GM21381 (cell line): ENCODE data around the gene NTPCR.
"Not testable (repeated sequence)": the region's sequence is repeated elsewhere in the genome, so short reads cannot be mapped to it uniquely, and the experiment has no call there.

Experiments used
- ATAC-seq: cut with Tn5 transposase; IDR thresholded peaks from one replicate; pipeline ENCODE4 v1.9.1; 2021; ENCODE audit warnings: mild to moderate bottlenecking, moderate library complexity; ENCODE audit not compliant: unreplicated experiment

NTPCR gene

DNA sequence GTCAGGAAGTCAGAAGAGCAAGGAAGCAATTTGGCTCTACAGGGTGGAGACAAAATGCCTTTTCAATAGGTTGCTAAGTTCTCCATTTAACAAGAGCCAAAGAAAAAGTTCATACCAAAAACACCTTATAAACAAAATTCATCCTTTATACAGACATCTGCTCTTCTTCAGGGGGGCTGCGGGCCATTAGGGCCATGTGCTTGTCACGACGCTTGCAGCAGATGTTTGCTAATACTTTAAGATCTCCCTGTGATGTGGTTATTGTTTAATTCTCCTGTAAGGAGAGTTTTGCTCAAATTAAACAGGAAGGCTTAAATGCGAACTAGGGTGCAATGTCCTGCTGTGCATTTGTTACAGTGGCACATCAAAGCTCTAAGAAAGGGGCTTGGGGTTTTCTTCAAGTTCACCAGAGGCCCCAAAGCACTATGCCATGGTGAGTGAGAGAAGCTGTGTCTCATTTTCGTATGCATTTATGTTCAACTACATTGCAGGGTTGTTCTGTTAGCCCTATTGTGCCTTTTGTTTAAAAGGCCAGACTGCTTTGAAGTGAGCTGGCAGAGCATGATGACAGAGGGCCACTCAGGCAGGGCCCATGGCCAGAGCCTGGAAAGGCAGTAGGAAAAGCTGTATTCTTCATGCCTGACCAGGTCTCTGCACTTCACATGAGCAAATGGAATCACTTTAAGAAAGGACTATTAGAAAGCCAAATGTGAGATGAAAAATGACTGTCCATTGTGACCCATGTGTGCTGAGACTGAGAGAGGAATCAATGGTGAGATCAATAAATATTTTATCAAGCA, 24.8 kb upstream of the NTPCR start:
- no peak for ATAC-seq

DNA sequence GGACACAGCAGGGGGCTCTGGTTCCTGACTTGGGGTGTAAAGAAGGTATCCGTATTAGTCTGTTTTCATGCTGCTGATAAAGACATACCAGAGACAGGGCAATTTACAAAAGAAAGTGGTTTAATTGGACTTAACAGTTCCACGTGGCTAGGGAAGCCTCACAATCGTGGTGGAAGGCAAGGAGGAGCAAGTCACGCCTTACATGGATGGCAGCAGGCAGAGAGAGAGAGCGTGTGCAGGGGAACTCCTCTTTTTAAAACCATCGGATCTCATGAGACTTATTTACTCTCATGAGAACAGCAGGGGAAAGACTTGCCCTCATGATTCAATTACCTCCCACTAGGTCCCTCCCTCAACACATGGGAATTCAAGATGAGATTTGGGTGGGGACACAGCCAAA, 23.2 kb upstream of the NTPCR start:
- ATAC-seq, result not testable (repeated sequence)

DNA sequence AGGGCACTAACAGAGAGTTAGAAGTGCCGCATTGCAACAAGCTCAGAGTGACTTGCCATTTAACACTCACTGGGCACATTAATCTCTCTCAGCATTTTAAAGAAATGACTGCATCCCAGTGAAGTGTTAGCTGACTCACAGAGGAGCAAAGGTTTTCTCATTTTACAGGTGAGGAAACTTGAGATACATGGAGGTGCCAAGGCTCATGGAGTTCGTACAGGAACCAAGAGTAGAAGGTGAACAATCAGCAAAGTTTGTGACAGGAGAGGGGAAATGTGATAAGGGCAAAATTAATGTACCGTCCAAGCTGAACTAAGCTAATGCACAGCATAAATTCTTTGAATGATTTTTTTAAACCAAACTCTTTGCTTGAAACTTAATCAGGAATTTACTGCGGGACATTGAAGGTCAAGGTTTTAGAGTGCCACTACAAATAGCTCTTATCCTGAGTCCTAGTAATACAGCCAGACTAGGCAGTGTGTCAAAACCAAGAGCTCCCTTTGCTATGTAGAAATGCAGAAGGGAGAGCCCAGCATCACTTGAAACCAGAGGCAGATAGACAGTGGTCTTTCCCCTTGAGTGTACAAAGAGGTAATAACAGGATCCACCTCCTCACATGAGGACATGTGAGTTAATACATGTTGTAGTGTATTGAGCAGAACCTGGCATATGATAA, 22.4 kb upstream of the NTPCR start:
- no peak for ATAC-seq

DNA sequence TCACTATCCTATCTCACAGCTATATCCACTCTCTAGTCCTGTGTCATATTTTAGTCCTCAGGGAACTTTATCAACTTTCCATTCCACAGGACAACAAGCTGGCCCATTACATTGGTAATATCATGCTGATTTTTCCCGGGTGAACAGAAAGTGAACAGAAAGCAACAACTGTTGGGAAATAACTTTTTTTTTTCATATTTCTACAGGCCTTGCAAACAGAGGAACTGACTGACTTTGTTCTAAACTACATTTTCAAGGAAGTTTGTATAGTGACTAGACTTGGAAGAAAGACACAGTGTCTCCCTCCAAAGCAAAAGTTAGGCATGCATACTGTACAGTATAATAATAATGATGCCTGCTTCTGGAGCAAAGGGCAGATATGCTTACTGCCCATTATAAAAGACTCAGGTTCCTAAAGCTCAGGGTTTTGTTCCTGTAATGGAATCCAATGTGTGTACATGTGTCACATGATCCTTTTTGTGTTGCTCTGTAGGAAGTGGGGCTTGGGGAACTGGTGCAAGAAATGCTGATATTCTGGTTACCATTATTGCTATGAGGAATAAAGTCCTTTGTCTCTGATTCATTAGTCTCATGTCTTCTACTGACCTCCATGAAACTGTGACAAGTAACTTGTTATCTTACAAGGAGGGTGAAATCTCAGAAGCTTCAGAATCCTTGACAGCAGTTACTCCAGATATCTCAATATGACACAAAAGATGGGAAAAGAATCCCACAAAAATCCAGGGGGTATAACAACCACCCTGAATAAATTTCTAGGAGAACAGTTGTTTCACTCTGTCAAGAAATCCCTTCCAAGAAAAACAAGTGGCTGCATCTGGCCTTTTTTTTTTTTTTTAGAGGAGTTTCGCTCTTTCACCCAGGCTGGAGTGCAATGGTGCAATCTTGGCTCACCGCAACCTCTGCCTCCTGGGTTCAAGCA, 17.7 kb upstream of the NTPCR start:
- ATAC-seq, result no peak

DNA sequence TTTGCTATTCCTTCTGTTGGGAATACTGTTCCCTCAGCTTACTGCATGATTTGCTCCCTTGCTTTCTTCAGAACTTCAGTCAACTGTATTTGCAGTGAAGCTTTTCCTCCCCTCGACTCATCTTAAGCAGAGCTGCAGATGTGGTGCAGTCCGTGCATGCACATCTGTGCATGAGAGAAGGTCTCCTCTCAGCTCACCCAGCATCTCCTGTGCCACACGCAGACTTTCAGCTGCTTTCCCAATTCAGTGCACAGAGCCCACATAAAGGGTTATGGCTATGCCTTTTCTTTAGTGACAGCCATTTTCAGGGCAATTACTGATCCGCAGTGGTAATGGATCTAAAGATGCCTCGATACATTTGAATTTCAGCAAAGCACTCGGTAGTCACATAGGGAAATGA, 13.5 kb upstream of the NTPCR start:
- no peak for ATAC-seq

DNA sequence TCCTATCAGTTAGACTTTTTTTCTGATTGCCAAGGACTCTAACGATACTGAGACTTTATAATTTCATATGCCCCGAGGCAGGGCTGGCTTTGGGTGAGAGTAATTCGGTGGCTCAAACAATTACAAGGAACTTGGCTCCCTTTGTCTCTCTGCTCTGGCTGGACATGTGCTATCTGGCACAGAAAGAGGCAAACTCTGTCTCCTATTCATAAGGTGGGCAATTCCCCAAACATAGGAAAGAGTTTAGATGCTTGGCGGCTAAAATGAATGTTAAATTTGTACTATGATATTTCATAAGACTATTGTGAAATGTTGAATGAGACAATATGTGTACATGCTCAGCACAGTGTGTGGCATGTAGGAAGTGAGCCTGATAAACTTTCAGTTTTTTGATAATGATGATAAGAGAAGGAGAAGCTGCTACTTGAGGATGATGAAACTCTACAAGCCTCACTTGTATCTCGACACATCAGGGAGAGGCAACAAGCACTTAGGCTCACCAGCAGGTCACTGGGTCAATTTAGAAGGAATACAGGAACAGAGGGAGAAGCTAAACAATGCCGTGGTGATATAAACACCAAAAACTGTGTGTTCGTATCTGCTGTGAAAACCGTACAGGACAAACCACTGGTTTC, 12.6 kb upstream of the NTPCR start:
- ATAC-seq, result no peak

DNA sequence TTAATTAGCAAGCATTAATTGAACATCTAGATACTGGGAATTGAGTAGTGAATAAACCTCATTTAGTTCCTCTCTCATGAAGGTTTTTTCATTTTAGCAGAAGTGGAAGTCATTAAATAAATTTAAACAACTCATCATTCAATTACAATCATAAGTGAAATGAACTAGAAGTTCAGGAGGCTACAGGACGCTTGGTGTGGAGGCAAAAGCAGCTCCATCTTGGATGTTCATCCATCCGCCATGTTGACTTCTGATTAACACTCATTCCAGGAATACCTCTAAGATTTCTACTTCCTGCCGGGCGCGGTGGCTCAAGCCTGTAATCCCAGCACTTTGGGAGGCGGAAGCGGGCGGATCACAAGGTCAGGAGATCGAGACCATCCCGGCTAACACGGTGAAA, 11.5 kb upstream of the NTPCR start:
- ATAC-seq, result no peak

DNA sequence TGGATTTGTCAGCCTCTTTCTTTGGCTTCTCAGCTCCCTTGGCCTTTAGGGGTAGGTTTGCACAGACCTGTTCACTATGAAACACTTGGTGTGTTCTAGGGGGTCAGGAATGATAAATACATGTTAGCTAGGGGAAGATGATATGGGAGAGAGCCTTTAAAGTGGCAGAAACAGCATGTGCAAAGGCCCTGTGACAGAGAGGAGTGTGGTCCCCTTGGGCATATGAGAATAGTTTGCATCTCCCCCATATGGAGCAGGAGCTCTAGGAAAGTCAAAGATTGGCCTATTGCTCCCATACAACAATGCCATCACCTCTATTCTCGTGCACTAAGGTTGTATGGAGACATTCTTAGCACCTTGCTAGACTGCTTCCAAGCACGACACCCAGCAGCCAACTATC, 10.7 kb upstream of the NTPCR start:
- ATAC-seq, result no peak

DNA sequence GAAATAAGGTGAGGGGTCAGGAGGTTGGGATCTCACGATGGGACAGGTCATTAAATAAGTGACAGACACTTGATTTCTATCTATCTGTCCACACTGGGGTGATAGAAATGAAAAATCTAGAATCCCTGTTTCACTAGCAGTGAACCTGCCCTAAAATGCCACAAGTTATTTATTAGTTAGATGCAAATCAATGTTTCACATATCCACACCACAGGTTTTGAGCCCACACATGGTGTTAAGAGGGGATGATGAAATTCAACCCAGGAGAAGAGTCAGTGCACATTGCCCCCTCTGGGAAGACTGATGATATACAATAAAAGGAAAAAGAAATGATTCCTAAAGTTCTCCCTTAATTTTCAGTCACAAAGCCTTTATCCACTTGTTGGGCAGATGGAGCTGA, 10.1 kb upstream of the NTPCR start:
- peak; percentile 70 for ATAC-seq

DNA sequence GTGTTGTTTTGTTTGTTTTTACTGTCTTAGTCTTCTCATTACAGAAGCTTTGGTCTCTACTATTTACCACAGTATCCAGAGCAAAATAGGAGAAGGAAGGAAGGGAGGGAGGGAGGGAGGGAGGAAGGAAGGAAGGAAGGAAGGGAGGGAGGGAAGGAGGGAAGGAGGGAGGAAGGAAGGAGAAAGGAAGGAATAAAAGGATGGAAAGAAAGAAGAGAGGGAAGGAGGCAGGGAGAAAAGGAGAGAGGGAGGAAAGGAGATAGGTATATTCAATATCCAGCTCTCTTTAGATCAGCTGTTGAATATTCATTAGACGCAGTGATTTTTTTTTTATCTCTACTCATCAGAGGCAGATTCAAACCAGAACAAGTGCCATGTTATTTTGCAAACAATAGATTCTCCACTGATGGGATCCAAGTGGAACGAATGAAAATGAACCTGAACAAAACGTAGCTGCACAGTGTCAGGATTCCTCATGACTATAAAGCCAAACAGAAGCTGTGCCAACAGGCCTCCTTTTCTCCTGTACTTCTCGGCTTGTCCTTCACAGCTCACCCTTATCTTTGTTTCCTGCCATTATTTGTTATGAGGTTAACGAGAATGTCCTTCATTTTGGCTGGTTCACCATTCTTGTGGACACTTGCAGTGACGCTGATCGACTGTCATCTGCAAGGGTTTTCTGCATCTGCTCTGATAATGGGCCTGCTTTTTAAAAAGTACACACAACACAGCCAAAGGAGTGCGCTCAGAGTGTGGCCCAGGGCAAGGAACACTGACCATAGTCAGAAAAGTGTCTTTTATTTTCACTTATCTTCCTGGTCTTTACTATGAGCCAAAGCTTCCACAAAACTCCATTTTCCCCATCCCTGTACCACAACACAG, 7.8 kb upstream of the NTPCR start:
- no peak for ATAC-seq

DNA sequence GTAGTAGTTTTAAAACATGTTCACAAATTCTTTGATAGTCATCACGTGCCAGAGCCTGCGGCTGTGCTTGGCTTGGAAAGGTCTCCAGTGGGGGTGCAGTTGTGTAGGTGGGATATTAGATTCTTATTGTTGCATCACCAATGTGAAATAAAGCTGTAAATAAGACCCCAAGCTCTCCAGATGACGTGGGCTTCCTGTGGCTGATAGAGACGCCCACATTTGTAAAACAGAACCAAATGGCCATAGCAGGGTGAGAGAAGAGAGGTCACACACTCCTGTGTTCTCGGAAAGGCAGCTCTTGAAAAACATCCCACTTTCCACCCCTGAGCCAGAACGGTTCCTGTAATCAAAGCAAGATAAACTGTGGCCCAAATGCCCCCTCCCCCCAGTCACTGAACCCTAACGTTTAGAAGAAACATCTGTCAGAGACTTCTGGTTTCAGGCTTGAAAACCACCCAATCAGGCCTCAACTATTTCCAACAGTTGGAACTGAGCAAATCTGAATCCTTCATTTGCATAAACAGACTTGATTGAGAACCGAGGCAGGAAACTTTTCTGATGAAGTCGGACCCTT, 6.6 kb upstream of the NTPCR start:
- no peak for ATAC-seq

DNA sequence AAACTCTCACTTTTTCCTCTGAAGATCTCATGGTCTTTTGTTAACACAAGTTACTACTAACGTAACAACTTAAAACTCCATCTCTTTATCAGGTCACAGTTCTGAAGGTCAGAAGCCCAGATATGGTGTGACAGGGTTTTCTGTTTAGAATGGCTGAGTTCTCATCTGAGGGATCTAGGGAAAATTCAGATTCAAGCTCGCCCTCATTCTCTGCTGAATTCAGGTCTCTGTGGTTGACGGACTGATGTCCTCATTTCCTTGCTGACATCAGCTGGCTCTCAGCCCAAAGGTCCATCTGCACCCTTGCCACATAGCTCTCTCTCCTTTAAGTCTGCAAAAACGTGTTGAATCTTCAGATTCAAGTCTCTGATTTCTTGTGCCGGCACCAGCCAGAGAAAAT, 6.1 kb upstream of the NTPCR start:
- no peak for ATAC-seq

DNA sequence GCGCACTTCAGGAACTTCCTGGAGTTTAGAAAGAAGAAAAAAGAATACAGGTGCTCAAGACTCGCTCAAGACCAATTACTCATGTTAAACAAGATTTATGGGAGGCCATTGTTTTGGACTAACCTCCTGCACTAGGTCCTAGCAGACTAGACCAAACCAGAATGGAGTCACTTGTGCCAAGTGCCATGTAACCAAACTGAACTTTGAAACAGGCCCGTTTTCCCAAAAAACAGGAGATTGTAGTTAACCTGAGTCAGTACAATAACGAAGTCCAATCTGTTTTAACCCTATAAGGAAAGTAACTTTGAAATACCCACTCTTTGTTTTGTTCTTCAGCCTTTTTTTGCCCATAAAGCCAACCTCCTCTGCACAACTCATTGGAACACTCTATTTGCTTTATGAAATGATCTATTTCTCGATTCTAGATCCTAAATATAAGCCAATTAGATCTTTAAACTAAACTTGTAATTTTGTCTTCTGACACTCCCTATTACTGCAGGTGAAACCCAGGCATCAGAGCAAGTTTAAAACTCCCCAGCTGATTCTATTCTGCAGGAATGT, 695 bp upstream of the NTPCR start:
- no peak for ATAC-seq

DNA sequence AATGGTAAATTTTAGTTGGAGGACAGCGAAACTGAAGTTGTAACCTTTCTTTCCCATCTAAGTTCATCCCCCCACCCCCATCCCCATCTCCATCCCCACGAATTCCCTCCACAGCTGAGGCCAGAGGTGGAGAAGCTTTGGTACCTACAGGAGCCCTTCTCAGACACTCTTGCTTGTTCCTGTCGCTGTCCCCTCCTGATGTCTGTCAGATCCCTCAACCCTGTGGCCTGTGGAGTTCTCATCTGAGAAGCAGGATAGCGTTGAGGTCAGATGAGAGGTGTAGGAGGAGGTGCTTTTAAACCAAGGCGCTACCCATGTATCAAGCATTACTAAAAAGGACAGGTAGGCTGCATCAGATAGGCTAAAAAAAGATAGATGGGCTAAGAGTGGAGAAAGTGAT, 769 bp downstream of the NTPCR start:
- no peak for ATAC-seq

DNA sequence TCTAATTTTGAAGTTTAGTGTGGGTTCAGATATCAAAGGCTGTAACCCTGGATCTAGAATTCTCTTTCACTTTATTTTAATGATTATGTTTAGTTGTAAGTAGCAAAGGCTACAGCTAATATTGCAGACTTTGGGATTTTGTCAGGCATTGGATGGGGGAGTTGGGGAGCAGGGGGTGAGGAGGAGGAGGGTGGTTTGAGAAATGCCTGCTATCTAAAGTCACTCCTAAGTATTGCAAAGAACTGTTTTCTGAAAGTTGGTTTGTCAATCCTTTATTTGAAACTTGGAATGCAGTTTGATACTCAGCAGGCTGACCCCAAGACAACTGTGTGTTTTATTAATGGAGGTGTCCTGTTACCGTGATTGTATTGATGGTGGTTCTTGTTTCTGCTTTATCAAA, 1.2 kb downstream of the NTPCR start:
- no peak for ATAC-seq

DNA sequence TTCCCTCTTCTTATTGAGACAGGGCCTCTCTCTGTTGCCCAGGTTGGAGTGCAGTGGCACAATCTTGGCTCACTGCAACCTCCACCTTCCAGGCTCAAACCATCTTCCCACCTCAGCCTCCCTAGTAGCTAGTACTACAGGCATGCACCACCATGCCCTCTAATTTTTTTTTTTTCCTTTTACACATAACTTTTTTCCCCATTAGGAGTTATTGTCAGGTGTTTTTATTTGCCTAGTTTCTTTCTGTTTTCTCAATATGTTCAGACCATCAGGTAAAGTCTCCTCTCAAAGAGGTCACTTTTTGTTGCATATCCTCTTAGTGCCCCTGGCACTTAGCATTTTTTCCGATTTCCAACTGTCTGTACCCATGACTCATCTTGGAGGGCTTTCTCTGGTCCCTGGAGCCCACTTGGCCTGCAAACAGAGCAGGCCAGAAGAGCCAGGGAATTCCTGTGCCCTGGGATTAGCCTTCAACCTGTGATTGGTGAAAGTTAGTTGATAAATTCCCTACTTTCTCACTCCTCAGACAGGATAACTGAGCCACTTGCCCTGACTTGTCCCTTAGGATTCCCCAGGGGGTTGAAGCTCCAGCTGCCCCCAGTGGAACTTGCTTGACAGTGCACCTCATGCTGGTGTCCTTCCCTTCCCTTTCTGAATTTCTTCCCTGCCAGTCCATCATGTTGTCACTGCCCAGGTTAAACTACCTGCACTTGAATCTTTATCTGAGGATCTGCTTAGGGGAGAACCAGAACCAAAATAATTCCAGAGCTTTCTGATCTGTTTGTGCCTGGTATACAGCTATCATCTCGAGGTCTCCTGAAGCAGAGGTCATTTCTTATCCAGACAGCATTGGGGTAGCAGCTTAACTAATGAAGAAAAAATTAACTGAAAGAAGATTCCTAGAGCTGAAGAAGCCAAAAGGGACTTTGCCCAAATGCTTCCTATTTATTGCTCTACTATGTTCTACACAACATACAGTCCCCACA, 2.4 kb downstream of the NTPCR start:
- ATAC-seq, result peak; percentile 48

DNA sequence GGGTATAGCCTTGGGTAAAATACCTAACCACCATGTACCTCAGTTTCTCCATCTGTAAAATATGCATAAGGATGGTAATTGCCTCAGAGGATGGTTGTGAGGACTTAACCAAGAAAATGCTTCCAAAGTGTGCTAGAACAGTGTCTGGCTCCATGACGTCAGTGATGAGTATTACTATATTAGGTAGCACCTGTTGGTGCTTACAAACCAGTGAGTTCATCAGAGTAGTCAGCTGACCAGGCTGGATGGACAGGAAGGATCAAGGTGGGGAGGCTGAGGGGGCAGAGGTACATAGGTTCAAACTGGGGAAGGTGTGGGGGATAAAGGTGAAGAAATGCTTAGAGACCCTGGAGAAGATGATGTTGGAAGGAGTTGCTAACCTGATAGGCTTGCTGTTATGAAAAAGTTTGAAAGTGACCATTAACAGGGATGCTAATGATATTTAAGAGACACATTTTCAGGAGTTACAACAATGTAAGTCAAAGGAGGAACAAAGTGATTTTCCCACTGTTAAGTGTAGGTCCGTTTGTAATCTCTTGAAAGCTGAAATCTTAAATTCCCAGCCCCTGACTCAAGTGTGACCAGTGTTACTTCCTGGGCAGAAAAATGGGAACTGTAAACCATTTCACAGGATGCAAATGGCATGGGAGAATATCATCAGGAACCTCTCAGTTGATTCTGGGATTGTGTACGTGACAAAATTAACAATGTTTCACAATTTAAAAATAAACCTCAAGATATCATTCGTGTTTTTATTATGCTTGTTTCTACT, 4.4 kb downstream of the NTPCR start:
- ATAC-seq, result no peak
